Muscle of arm (tissue), 12 donors: ENCODE measurements around the gene DNAJA2. TPM values are rescaled to one million over a fixed set of nuclear protein-coding genes. Genes with fewer than 3 reads are reported as not detected.

Source experiments
- DNase-seq: peaks from one replicate; pipeline ENCODE4 v3.0.0-alpha.2; 2013
- polyA plus RNA-seq, 12 donors: library from polyadenylated mRNA; unstranded; fragments of 120-200 nt; gene quantifications; one replicate each; pipeline ENCODE4 v1.2.1, GENCODE V29; 2013; ENCODE audit not compliant: insufficient read length in 12 of 12

DNAJA2 gene
- polyA plus RNA-seq, 12 donors: 43.0 to 183 (median 51.5) TPM

- DNase-seq: no peak
These were observed 42.6 kb downstream of the DNAJA2 start for GRCh38 chr16:46930861-46931260.

- DNase-seq: peak; percentile 32
These were observed 43.8 kb downstream of the DNAJA2 start for GRCh38 chr16:46929378-46930332.

GRCh38 chr16:46928811-46929210 lies 44.7 kb downstream of the DNAJA2 start:
- DNase-seq: no peak

- no peak for DNase-seq
These were observed 46.2 kb downstream of the DNAJA2 start for GRCh38 chr16:46927273-46927672.

- no peak for DNase-seq
These were observed 46.8 kb downstream of the DNAJA2 start for GRCh38 chr16:46926470-46927225.

DNA sequence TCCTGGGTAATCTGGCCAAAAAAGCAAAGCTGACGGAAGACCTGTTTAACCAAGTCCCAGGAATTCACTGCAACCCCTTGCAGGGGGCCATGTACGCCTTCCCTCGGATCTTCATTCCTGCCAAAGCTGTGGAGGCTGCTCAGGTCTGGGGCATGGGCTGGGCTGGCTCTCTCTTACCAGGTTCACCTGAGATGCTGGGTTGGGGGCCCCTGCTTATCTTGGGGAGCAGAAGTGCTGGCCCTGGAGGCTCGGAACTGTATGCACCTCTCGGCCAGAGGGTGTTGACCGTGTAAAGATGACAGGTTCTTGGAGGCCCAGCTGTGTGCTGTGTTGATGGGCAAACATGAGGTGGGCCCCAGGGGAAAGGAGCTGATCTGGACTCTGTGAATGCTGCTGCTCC lies 49.1 kb downstream of the DNAJA2 start:
- no peak for DNase-seq

GRCh38 chr16:46923513-46924295 lies 49.8 kb downstream of the DNAJA2 start:
- DNase-seq: peak; percentile 6

DNA sequence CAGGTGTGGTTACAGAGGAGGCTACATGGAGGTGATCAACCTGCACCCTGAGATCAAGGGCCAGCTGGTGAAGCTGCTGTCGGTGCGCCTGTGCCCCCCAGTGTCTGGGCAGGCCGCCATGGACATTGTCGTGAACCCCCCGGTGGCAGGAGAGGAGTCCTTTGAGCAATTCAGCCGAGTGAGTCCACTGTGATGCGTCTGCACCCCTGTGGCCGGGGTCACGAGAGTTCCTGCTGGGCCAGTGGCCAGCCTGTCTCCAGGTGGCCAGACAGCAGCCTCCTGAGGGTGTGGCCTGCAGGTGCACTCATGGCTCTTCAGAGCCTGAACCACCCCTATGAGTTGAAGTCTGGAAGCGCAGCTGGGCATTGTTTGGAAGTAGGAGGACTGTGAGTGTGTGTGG lies 51.2 kb downstream of the DNAJA2 start:
- no peak for DNase-seq

DNA sequence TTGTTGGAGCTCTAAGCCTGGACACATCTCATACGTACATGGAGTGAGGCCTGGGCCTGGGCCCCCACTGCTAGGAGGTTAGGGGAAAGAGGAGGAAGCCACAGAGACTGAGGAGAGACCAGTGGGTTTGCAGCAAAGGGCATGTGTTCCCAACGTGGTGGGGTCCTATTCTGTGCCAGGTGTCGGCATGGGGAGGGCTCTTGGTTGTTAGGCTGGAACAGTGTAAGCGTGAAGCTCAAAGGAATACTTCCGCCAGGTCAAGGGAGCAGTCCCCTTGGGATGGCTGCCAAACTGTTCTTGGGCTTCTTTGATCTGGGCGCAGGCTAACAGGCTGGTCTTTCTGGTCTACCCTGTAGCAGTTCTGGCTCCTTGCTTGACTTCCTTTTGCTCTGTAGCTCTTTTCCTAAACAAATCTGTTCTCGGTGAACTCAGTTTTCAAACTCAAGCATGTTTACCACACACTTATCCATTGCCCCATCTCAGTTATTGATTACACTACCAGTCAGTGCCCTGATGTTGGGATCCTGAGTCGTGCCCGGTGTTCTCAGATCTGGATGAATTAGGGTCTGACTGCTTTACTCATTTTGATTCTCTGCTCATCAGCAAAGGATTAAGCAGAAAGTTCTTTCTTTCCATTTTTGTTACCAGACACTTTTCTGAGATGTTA lies 52.9 kb downstream of the DNAJA2 start:
- no peak for DNase-seq

- no peak for DNase-seq
These were observed 54.3 kb downstream of the DNAJA2 start for GRCh38 chr16:46918905-46919792.

GRCh38 chr16:46918400-46918799 lies 55.1 kb downstream of the DNAJA2 start:
- no peak for DNase-seq

GRCh38 chr16:46916980-46917379 lies 56.5 kb downstream of the DNAJA2 start:
- no peak for DNase-seq

GRCh38 chr16:46915483-46916025 lies 57.9 kb downstream of the DNAJA2 start:
- DNase-seq: no peak

DNA sequence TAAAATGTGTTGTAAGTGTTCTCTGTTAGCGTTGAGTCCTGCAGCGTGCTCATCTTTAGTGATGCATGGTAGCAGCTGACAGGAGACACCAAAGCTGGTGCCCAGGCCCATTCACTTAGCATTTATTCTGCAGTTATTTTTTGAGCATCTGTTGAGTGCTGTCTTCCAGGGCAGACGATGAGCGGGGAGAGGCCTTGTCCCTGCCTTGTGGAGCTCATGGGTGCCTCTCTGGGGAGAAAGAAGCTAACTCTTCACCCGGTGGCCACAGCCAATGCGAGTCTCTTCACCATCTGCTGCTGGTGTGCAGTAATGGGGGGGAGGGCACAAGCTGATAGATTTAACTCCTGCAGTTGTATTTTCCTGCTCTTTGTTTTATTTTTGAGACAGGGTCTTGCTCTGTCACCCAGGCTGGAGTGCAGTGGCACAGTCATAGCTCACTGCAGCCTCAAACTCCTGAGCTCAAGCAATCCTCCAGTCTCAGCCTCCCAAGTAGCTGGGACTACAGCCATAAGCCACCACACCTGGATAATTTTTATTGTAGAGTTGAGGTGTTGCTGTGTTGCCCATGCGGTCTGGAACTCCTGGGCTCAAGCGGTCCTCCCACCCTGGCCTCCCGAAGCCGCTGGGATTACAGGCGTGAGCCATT lies 58.8 kb downstream of the DNAJA2 start:
- no peak for DNase-seq

DNA sequence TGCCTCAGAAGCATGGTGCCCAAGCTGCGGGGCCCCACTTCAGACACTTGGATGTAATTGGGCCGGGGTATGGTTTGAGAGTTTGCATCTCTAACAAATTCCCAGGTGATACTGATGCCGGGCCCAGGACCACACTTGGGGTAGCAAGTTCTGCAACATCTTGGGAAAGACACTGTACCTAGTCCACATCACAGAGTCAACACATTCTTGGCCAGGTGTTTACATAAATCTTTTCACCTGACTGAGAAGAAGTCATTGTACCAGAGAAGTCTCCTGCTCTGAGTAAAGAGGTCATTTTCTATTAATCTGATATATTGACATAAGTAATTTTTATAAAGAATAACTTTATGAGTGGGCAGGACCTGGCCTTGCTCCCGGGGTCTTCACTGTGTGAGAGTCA lies 61.8 kb downstream of the DNAJA2 start:
- DNase-seq: no peak

- DNase-seq: no peak
These were observed 62.4 kb downstream of the DNAJA2 start for GRCh38 chr16:46911038-46911437.

DNA sequence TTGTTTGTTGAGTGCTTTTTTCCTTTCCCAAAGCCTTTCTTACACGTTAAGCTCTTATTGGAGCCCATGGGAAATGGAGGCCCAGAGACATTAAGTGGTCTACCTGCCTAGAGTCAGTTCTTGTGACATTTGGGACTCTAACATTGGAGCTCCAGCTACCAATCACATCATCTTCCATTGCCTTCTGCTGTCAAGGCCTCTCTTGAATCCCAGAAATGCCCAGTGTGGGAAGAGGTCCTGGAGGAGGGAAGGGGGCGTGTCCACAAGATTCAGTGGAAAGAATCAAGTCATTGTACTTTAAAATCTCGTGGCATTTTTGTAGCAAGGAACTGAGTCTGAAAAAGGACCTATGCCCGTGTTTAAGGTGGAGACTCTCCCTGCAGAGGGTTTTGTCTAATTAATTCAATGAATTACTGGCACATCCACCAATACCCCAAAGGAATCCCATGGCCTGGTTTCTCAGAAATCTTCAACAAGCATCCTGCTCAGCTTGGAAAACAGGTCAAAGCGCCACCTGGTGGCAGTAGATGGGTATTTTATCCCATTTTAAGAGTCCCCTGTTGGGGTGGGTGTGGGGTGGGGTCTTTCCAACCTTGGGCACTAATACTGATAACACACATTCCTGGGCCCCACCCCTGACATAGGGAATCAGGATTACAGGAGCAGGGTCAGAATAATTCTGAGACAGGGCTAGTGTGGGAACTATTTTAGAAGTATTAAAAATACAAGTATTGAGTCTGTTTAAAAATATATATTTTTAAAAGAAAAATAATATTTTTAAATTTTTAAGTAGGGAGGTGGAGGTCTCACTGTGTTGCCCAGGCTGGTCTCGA lies 64.7 kb downstream of the DNAJA2 start:
- peak; percentile 58 for DNase-seq

GRCh38 chr16:46907061-46907774 lies 66.3 kb downstream of the DNAJA2 start:
- DNase-seq: no peak
